ENCODE results near the gene SEC14L1. TPM values are rescaled to one million over a fixed set of nuclear protein-coding genes. Genes with fewer than 3 reads are reported as not detected.
A peak's percentile ranks its signal among the peaks of the same experiment; 100 is the strongest.
"Not testable (repeated sequence)": the region's sequence is repeated elsewhere in the genome, so short reads cannot be mapped to it uniquely, and the experiment has no call there.

SEC14L1 gene
- total RNA-seq, 1 donor from 2014 or later, result 112 TPM

- no peak for DNase-seq (ENCODE audit: low read depth)
Observed at GRCh38 chr17:77237232-77238008, 96.7 kb downstream of the SEC14L1 start.

- no peak for DNase-seq (ENCODE audit: low read depth)
Observed at GRCh38 chr17:77240976-77241375, 100.2 kb downstream of the SEC14L1 start.

DNA sequence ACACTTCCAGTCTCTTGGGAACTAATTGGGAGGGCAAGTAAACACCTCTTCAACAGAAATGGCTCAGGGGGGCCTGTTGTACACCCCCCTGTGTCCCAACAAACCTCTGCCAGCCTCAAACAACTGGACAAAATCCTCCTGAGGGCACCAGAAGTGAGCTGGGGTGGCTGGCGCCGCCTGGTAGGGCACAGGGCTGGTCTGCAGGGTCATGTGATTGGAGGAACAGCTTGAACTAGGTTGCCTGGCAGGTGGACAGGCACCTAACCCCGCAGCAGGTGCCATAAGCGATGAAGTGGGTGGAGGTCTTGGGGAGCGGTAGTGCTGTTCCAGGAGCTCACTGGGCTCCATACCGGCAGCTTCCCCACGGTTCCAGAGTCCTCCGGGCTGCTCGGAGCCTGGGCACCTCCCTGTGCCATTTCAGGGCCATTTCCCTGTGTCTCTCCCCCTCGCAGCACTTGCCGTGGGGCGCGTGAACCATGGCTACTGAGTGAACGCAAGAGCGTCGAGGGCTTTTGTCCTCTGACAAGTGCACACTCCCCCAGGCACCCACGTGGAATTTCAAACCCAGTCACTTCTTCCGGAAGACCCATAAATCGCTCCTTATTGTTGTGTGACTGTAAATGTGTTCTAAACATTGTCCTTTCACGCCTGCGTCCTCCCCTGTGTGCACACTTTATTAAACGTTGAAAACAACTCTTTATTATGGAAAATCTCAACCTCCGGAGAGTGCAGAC is 101.5 kb downstream of the SEC14L1 start:
- no peak for DNase-seq (ENCODE audit: low read depth)

DNA sequence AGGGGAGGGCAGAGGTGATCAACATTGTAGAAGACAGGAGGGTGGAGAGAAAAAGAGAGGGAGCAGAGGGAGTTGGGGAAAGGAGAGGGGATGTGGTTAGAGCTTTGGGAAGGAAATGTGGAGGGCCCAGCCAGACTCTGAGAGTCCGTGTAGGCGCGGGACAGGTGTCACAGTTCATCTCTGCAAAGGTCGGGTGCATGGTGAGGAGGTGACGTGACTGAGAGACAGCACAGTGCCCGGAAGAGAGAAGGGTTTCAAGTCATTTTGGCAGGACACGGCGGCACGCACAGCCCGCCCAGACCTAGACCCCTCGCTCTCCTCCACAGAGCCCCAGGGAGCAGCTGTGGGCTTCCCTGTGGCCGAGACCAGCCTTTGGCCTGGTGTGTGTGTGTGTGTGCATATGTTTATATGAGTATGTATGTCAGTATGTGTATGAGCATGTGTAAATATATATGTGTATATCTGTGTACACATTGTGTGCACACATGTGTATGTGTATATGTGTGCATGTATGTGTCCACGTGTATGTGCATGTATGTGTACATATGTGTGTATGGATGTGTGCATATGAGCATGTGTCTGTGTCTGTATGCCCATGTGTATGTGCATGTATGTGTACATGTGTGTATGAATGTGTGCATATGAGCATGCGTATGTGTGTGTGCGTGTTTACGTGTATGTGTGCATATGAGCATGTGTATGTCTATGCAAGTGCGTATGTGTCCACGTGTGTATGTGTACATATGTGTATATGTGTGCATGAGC is 104.6 kb downstream of the SEC14L1 start:
- no peak for DNase-seq (ENCODE audit: low read depth)

- no peak for DNase-seq (ENCODE audit: low read depth)
Observed at GRCh38 chr17:77246110-77247047, 105.6 kb downstream of the SEC14L1 start.

DNA sequence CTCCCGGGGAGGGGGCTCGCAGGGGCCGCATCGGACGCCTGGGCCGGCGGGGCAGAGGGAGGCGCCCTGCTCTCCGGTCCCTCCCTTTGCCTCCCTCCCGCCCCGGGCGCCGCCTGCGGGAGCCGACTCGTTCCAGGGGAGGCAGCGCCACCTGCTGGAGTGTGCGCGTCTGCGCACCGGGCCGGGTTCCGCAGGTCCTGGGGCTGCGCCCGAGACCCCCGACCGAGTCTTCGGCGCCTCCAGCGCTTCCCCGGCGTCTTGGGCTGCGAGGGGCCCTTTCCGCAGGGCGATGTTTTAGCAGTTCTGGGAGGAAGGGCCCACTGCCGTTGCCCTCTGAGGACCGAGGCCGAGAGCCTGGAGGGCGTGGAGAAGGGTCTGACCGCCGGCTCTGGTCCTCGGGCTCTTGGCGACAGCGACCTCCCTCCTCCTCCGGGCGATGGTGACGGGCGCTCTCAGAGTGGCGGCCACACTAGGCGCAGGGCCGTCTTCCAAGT is 106.3 kb downstream of the SEC14L1 start:
- no peak for DNase-seq (ENCODE audit: low read depth)

DNA sequence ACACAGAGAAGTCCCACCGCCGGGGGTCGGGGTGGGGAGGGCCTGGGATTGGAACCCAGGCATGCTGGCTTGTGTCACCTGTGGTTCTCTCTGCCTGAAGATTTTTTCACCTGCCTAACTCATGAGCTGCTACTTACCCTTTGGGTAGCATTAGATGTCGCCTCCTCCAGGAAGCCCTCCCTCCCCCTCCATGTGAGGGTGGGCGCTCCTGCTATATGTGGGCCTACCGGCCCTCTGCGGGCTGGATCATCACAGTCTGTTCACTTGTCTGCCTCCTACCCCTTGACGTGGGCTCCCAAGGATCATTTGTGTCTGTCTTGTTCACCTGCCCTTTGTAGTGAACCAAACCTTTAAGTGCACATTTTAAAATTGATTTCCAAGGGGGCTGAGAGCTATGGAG is 106.8 kb downstream of the SEC14L1 start:
- no peak for DNase-seq (ENCODE audit: low read depth)

DNA sequence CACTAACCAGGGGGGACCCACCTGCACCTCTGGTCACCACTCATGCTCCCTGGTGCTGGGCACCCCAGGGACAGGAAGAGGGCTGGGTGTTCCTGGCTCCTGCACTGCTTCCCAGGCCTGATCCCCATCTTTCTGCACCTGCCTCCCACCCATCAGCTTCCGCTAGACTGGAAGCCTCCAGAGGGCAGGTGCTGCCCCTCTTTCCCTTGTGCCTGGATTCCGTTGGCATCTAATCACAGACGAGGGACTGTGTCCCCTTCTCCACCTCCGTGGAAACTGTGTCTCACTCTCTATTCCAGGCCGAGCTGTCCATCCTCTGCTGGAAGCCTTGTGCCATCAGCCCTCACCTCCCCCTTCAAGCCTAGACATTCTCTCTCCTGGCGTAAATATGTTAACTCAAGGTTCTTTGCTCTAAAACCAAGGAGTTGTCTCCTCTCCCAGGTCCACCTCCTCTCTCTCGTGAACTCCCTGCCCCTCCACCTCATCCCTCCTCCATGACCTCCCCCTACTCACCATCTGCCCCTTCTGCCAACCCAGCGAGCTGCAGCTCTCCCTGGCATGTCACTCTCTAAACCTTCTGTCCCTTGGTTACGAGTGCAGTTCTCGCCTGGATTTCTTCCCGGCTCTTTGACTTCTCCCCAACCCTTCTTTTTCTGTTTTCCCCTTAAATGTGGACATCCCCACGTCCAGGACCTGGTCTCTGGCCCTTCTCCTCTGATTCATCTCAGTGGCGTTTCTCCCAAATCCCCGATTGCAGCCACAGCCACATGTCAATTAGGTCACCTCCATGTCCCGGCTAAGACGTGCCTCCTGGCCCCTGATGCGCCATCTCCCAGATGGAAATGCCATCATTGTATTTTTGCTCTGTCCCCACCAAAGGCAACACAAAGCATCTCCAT is 107.7 kb downstream of the SEC14L1 start:
- no peak for DNase-seq (ENCODE audit: low read depth)

DNA sequence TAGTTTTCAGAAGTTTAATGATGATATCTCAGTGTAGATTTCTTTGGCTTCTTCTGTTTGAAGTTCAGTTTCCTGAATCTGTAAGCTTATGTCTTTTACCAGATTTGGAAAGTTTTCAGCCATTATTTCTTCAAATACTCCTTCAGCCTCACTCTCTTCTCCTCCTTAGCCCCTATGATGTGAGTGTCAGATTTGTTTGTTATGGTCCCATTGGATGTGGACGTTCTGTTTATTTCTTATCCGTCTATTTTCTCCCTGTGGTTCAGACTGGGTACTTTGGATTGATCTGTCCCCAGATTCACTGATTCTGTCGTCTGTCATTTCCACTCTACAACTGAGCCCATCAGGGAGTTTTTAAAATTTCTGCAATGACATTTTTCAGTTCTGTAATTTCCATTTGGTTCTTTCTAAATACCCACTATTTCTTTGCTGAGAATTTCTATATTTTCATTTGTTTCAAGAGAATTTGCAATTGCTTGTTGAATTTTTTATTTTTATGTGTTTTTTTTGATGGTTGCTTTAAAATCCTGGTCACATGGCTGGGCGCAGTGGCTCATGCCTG is 110.9 kb downstream of the SEC14L1 start:
- no peak for DNase-seq (ENCODE audit: low read depth)

DNA sequence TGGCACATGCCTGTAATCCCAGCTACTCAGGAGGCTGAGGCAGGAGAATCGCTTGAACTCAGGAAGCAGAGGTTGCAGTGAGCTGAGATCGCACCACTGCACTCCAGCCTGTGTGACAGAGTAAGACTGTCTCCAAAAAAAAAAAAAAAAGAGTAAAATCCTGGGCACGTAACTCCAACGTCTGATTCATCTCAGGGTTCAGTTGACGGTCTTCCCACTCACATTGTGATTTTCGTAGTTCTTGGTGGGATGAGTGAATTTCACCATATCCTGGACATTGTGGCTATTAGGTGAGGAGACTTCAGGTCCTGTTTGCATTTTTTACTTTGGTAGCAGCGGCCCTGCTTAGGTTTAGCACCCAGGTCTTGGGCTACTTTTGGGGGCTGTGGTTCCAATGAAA is 111.5 kb downstream of the SEC14L1 start:
- DNase-seq (ENCODE audit: low read depth), result peak; percentile 56

DNA sequence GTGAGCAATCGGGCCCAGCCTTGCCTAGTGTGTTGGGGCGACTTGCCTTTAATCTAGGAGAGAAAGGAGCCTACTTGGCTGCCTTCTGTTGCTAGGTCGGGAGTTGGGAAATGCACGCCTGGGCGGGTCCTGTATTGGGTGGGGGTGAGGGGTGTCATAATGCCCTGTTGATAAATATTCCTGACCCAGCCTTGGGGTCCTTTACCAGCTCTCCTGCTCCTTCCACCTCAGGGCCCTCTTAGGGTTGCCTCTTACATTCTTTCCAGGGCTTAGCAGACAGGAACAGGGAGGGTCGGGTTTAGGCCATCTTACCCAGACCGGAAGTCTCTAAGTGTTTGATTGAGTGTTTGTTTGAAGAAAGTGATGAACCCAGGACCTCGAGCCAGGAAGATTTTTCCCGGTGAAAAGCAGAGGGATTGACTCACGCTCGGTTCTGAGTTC is 112.9 kb downstream of the SEC14L1 start:
- no peak for DNase-seq (ENCODE audit: low read depth)

- DNase-seq (ENCODE audit: low read depth), result peak; percentile 97
Observed at GRCh38 chr17:77254951-77255825, 114.4 kb downstream of the SEC14L1 start.

DNA sequence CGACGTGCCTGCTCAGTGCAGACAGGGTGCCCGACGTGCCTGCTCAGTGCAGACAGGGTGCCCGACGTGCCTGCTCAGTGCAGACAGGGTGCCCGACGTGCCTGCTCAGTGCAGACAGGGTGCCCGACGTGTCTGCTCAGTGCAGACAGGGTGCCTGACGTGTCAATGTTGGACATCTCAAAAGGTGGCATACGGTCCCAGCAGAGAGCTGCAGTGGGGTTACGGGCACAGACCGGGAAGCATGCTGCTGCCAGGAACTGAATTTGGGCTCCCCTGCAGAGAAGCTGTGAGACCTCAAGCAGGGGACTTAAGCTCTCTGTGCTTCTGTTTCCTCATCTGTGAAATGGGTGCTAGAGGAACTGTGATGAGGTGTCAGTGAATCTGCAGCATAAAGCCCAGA is 115.2 kb downstream of the SEC14L1 start:
- DNase-seq (ENCODE audit: low read depth), result not testable (repeated sequence)

DNA sequence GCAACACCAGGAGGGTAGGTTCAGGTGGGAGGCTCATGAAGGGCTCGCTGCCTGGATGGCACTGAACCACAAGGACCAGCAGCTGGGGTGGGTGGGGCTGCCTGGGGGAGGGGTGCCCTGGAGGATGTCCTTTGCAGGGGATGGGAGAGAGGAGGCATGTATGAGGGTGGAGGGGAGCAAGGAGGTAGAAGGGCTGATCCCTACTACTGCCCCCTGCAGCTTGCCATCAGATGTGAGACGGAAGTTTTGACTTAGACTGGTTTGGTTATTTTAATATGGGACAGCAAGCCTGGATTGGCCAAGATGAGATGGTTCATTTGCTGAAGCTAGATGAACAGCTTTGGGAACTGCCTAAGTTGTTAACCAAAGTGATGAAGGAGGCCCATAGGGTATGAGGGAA is 115.9 kb downstream of the SEC14L1 start:
- DNase-seq (ENCODE audit: low read depth), result no peak

DNA sequence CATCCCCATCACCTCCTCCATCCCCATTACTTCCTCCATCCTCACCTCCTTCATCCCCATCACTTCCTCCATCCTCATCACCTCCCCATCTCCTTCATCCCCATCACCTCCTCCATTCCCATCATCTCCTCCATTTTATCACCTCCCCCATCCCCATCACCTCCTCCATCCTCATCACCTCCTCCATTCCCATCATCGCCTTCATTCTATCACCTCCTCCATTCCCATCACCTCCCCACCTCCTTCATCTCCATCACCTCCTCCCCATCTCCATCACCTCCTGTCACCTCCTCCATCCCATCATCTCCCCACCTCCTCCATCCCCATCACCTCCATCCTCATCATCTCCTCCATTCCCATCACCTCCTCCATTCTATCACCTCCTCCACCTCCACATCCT is 116.4 kb downstream of the SEC14L1 start:
- DNase-seq (ENCODE audit: low read depth), result no peak

- DNase-seq (ENCODE audit: low read depth), result no peak
Observed at GRCh38 chr17:77257596-77258458, 117.1 kb downstream of the SEC14L1 start.

GRCh38 chr17:77258638-77259037 is 117.9 kb downstream of the SEC14L1 start:
- DNase-seq (ENCODE audit: low read depth), result no peak

All from renal cortical epithelial cell (primary cell).